Keratinocyte (primary cell): ENCODE results near the gene USP16. TPM values are rescaled to one million over a fixed set of nuclear protein-coding genes. Genes with fewer than 3 reads are reported as not detected.

Experiments used
- DNase-seq: peaks from one replicate; pipeline ENCODE4 v3.0.0-alpha.2; 2011; ENCODE audit warnings: low read depth, missing footprints, low spot score
- FAIRE-seq: peaks from 2 replicates; lab custom pipeline; 2011; peaks lifted over from hg19 to GRCh38; lab: Jason Lieb, UNC
- H2AFZ ChIP-seq: 2 replicates; pipeline ENCODE4 v1.6.0; 2012; ENCODE audit warnings: low read length, control low read depth, inconsistent platforms; ENCODE audit not compliant: control insufficient read depth
- H3K27ac ChIP-seq: 2 replicates; pipeline ENCODE4 v1.5.1; 2011; ENCODE audit warnings: low read length; ENCODE audit not compliant: control insufficient read depth, insufficient read depth
- H3K27me3 ChIP-seq: 3 replicates; pipeline ENCODE4 v1.6.0; 2011; ENCODE audit warnings: low read length; ENCODE audit not compliant: control insufficient read depth, insufficient read depth; ENCODE audit errors: extremely low read depth
- H3K36me3 ChIP-seq, 2 experiments: 2 replicates in 1 of 2; 3 replicates in 1 of 2; pipeline ENCODE4 v1.5.1; 2011; ENCODE audit warnings: low read length in 2 of 2, mild to moderate bottlenecking in 1 of 2; ENCODE audit not compliant: control insufficient read depth in 2 of 2, insufficient read depth in 2 of 2; ENCODE audit errors: extremely low read depth in 1 of 2
- H3K4me1 ChIP-seq: 3 replicates; pipeline ENCODE4 v1.5.1; 2011; ENCODE audit warnings: low read length; ENCODE audit not compliant: control insufficient read depth, insufficient read depth; ENCODE audit errors: extremely low read depth
- H3K4me2 ChIP-seq: 3 replicates; pipeline ENCODE4 v1.6.0; 2011; ENCODE audit warnings: low read depth, low read length; ENCODE audit not compliant: control insufficient read depth, insufficient read depth; ENCODE audit errors: extremely low read depth
- H3K4me3 ChIP-seq, 3 experiments: fragments of 200-600 bp in 1 of 3; sonication (generic) in 1 of 3; 2 replicates in 2 of 3; 3 replicates in 1 of 3; pipeline ENCODE4 v1.5.1; 2011 to 2016; ENCODE audit warnings: low read length in 3 of 3, mild to moderate bottlenecking in 3 of 3, control low read depth in 2 of 3, inconsistent platforms in 1 of 3, low read depth in 1 of 3, mixed read lengths in 1 of 3, mixed run types in 1 of 3, moderate library complexity in 1 of 3; ENCODE audit not compliant: control insufficient read depth in 2 of 3, insufficient read depth in 2 of 3; ENCODE audit errors: extremely low read depth in 1 of 3
- H3K79me2 ChIP-seq: 2 replicates; pipeline ENCODE4 v1.6.0; 2012; ENCODE audit warnings: low read length; ENCODE audit not compliant: control insufficient read depth, insufficient read depth
- H3K9ac ChIP-seq: 3 replicates; pipeline ENCODE4 v1.6.0; 2011; ENCODE audit warnings: low read length; ENCODE audit not compliant: control insufficient read depth, insufficient read depth; ENCODE audit errors: extremely low read depth
- H3K9me1 ChIP-seq: 3 replicates; pipeline ENCODE4 v1.6.0; 2011; ENCODE audit warnings: low read length; ENCODE audit not compliant: control insufficient read depth, insufficient read depth; ENCODE audit errors: extremely low read depth
- H3K9me3 ChIP-seq: 2 replicates; pipeline ENCODE4 v1.5.1; 2012; ENCODE audit warnings: low read depth, low read length; ENCODE audit not compliant: control insufficient read depth
- H4K20me1 ChIP-seq: 3 replicates; pipeline ENCODE4 v1.6.0; 2011; ENCODE audit warnings: low read length; ENCODE audit not compliant: control insufficient read depth, insufficient read depth; ENCODE audit errors: extremely low read depth
- EZH2 ChIP-seq: IDR thresholded peaks from one replicate; pipeline ENCODE4 v1.6.1; 2012; ENCODE audit warnings: inconsistent platforms, mild to moderate bottlenecking, low read length, moderate library complexity
- dilution Hi-C: fragments of 300-500 bp; cut with MboI; formaldehyde crosslinking; loops from one replicate; pipeline ENCODE4 v1.7.0; 2020; ENCODE audit warnings: low sequenced_read_pairs; ENCODE audit not compliant: extremely low pct_ligation_motif_present
- polyA plus RNA-seq, 5 experiments: library from polyadenylated mRNA; depleted of rRNA in 3 of 5; stranded (reverse) in 3 of 5; stranded (forward) in 1 of 5; unstranded in 1 of 5; fragments of >200 nt; gene quantifications; 1 replicate in 1 of 5; 2 replicates in 3 of 5; 3 replicates in 1 of 5; pipeline versions ENCODE4 v1.2.1 to v1.2.3, GENCODE V29; 2011 to 2012; ENCODE audit warnings: missing spikeins in 2 of 5, low read depth in 1 of 5, low replicate concordance in 1 of 5
- TF ChIP-seq, protein P1 (sequence below), 3 experiments: IDR thresholded peaks in 1 of 3; conservative IDR thresholded peaks in 1 of 3; optimal IDR thresholded peaks in 1 of 3; 2 replicates in 2 of 3; 3 replicates in 1 of 3; pipeline versions ENCODE3 to v1.5.1; 2011; ENCODE audit warnings: low read length in 3 of 3, mild to moderate bottlenecking in 3 of 3, moderate library complexity in 2 of 3, control low read depth in 1 of 3, inconsistent platforms in 1 of 3; ENCODE audit not compliant: insufficient read depth in 2 of 3; ENCODE audit errors: extremely low read depth in 1 of 3

Gene USP16
- polyA plus RNA-seq, 1 donor (not counting 4 experiments of a cell fraction or from before 2014, with no cell fraction given), result 26.7 TPM

DNA sequence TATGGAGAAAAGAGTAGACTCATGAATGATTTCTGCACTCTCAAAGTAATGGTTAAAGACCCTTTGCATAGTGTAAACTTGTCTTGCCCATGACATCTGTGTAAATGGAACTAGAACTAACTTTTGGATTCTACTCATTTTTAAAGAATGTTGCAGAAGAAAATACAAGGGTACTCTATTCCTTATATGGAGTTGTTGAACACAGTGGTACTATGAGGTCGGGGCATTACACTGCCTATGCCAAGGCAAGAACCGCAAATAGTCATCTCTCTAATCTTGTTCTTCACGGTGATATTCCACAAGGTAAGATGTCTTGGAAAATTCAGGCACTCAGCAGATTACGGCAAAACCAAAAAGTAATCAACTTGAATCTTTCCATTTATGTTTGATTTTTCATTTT is 29.2 kb downstream of the USP16 start:
- no peak for DNase-seq
- Histone ChIP-seq H3K79me2 (no peaks in the 10 kb centered on the region), H3K9ac (no peak overlapping the region), H2AFZ (no peak overlapping the region), H3K36me3 (peaks cover 14 to 39% of the 10 kb centered on the region in 2 experiments), H3K4me2 (no peak overlapping the region), H3K9me1 (no peaks in the 10 kb centered on the region), H3K27me3 (no peaks in the 10 kb centered on the region), H4K20me1 (peaks cover 2% of the 10 kb centered on the region), H3K27ac (no peak overlapping the region), H3K4me3 (no peak overlapping the region), H3K9me3 (no peaks in the 10 kb centered on the region), H3K4me1 (no peaks in the 10 kb centered on the region)
- TF ChIP-seq, protein P1, sequence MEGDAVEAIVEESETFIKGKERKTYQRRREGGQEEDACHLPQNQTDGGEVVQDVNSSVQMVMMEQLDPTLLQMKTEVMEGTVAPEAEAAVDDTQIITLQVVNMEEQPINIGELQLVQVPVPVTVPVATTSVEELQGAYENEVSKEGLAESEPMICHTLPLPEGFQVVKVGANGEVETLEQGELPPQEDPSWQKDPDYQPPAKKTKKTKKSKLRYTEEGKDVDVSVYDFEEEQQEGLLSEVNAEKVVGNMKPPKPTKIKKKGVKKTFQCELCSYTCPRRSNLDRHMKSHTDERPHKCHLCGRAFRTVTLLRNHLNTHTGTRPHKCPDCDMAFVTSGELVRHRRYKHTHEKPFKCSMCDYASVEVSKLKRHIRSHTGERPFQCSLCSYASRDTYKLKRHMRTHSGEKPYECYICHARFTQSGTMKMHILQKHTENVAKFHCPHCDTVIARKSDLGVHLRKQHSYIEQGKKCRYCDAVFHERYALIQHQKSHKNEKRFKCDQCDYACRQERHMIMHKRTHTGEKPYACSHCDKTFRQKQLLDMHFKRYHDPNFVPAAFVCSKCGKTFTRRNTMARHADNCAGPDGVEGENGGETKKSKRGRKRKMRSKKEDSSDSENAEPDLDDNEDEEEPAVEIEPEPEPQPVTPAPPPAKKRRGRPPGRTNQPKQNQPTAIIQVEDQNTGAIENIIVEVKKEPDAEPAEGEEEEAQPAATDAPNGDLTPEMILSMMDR (optimal IDR thresholded peaks at IDR 0.05 in 1 of 3, IDR thresholded peaks at IDR 0.05 in 1 of 3, conservative IDR thresholded peaks at IDR 0.05 in 1 of 3; ENCODE audit: extremely low read depth in 1 of 3, insufficient read depth in 2 of 3, low read length in 3 of 3), result no peak
- no peak for TF ChIP-seq EZH2
- dilution Hi-C loops, result no loop called here
- no peak for FAIRE-seq

DNA sequence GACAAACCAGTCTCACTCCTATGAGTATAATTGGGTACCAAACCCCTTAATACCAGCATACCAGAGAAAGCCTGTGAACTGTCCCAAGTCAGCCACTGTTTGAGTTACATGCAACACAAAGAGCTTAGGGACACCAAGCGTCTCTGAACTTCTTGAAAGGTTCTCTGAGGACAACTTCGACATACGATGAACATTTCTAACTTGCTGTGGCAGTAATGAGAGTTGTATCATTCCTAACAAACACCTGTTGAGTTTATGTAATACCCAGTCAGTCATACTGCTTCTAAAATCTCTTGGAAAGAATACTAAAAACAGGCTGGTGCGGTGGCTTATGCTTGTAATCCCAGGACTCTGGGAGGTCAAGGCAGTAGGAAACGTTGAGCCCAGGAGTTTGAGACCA is 30.6 kb downstream of the USP16 start:
- no peaks in the 10 kb centered on the region for H3K27me3 ChIP-seq
- H3K79me2 ChIP-seq, result no peaks in the 10 kb centered on the region
- no peak overlapping the region for H3K4me2 ChIP-seq
- no peaks in the 10 kb centered on the region for H3K4me1 ChIP-seq
- peaks cover 16 to 28% of the 10 kb centered on the region in 2 experiments for H3K36me3 ChIP-seq
- no peak overlapping the region for H2AFZ ChIP-seq
- no peak for DNase-seq
- H3K9ac ChIP-seq, result no peak overlapping the region
- H4K20me1 ChIP-seq, result peaks cover 2% of the 10 kb centered on the region
- FAIRE-seq, result no peak
- TF ChIP-seq, protein P1 (optimal IDR thresholded peaks at IDR 0.05 in 1 of 3, IDR thresholded peaks at IDR 0.05 in 1 of 3, conservative IDR thresholded peaks at IDR 0.05 in 1 of 3; ENCODE audit: extremely low read depth in 1 of 3, insufficient read depth in 2 of 3, low read length in 3 of 3), result no peak
- no peak for TF ChIP-seq EZH2
- no peak overlapping the region for H3K4me3 ChIP-seq
- no peak overlapping the region for H3K27ac ChIP-seq
- dilution Hi-C loops, result no loop called here
- no peaks in the 10 kb centered on the region for H3K9me1 ChIP-seq
- no peaks in the 10 kb centered on the region for H3K9me3 ChIP-seq
